Panc1 (cell line): ENCODE measurements around the gene RPL36A. TPM values are rescaled to one million over a fixed set of nuclear protein-coding genes. Genes with fewer than 3 reads are reported as not detected.

ENCODE experiments used
- ATAC-seq: fragments of 200-7000 bp; cut with Tn5 transposase; 2 replicates; pipeline ENCODE4 v1.9.1; 2020; ENCODE audit warnings: mild to moderate bottlenecking, moderate library complexity
- BruUV-seq: library from RNA; stranded (reverse); fragments of 400-500 nt; replicated peaks from 2 replicates; lab custom pipeline; 2021; lab: Mats Ljungman, UMichigan
- CTCF ChIA-PET: fragments of 300-600 bp; sonication (Branson Sonifier 250); formaldehyde crosslinking; loops from one replicate; lab custom pipeline; 2022; ENCODE audit warnings: antibody characterized with exemption; lab: Charles Lee
- POLR2A ChIA-PET: fragments of 300-600 bp; sonication (Branson Sonifier 250); formaldehyde crosslinking; loops from one replicate; lab custom pipeline; 2022; ENCODE audit warnings: antibody characterized with exemption; lab: Charles Lee
- DNase-seq: peaks from one replicate; pipeline ENCODE4 v3.0.0-alpha.2; 2010; ENCODE audit warnings: low read depth, low spot score
- H3K27ac ChIP-seq: 2 replicates; pipeline ENCODE4 v1.5.1; 2011; ENCODE audit warnings: mild to moderate bottlenecking, low read length, inconsistent platforms
- H3K27me3 ChIP-seq: fragments of 200-500 bp; sonication (Bioruptor generic); 2 replicates; pipeline ENCODE4 v1.6.0; 2014; ENCODE audit warnings: low read length, inconsistent platforms; ENCODE audit not compliant: control insufficient read depth, insufficient read depth
- H3K36me3 ChIP-seq: fragments of 200-500 bp; sonication (Bioruptor generic); 2 replicates; pipeline ENCODE4 v1.5.1; 2014; ENCODE audit warnings: inconsistent platforms, mild to moderate bottlenecking, low read length, moderate library complexity; ENCODE audit not compliant: control insufficient read depth, insufficient read depth
- H3K4me1 ChIP-seq: 2 replicates; pipeline ENCODE4 v1.5.1; 2011; ENCODE audit warnings: inconsistent platforms, mild to moderate bottlenecking, low read length, moderate library complexity; ENCODE audit not compliant: control insufficient read depth, insufficient read depth
- H3K4me3 ChIP-seq, 2 experiments: 2 replicates each; pipeline ENCODE4 v1.5.1; 2011 to 2012; ENCODE audit warnings: low read depth in 2 of 2, low read length in 2 of 2, mild to moderate bottlenecking in 2 of 2, inconsistent platforms in 1 of 2, moderate library complexity in 1 of 2
- H3K9me3 ChIP-seq: fragments of 200-500 bp; sonication (Bioruptor generic); 2 replicates; pipeline ENCODE4 v1.5.1; 2014; ENCODE audit warnings: low read depth, mild to moderate bottlenecking, inconsistent platforms, low read length, moderate library complexity; ENCODE audit not compliant: control insufficient read depth, insufficient read depth
- CTCF ChIP-seq: fragments of 450-650 bp; IDR thresholded peaks from 2 replicates; pipeline ENCODE4 v1.5.1; 2017; ENCODE audit warnings: mild to moderate bottlenecking
- POLR2AphosphoS5 ChIP-seq: IDR thresholded peaks from 2 replicates; pipeline ENCODE4 v1.6.1; 2012; ENCODE audit warnings: mild to moderate bottlenecking, low read depth, low read length, moderate library complexity
- REST ChIP-seq, 2 experiments: IDR thresholded peaks; 2 replicates each; pipeline ENCODE4 v1.6.1; 2011 to 2012; ENCODE audit warnings: low read depth in 2 of 2, control low read depth in 1 of 2, low read length in 1 of 2, mild to moderate bottlenecking in 1 of 2, moderate library complexity in 1 of 2; ENCODE audit not compliant: insufficient read depth in 1 of 2
- SIN3A ChIP-seq: IDR thresholded peaks from 2 replicates; pipeline ENCODE4 v1.6.1; 2012; ENCODE audit warnings: low read depth, mild to moderate bottlenecking, low read length, moderate library complexity, borderline replicate concordance; ENCODE audit not compliant: insufficient read depth
- TCF7L2 ChIP-seq: IDR thresholded peaks from 2 replicates; pipeline ENCODE4 v1.6.1; 2011; ENCODE audit warnings: mild to moderate bottlenecking, low read depth, low read length, inconsistent platforms
- in situ Hi-C: cut with HindIII; loops from 2 replicates; pipeline ENCODE4 v1.10.0; 2016; ENCODE audit warnings: low sequenced_read_pairs, low pct_unique_long_range_greater_than_20kb
- intact Hi-C: fragments of 100-400 bp; cut with micrococcal nuclease; formaldehyde crosslinking; loops from one replicate; pipeline ENCODE4 v1.10.0; 2022; ENCODE audit not compliant: unreplicated experiment
- total RNA-seq: library from RNA; stranded (reverse); gene quantifications from one replicate; pipeline ENCODE4 v1.2.1, GENCODE V29; 2021; ENCODE audit not compliant: unreplicated experiment

Gene RPL36A
- total RNA-seq, 1 experiment from 2014 or later: 308 TPM

DNA sequence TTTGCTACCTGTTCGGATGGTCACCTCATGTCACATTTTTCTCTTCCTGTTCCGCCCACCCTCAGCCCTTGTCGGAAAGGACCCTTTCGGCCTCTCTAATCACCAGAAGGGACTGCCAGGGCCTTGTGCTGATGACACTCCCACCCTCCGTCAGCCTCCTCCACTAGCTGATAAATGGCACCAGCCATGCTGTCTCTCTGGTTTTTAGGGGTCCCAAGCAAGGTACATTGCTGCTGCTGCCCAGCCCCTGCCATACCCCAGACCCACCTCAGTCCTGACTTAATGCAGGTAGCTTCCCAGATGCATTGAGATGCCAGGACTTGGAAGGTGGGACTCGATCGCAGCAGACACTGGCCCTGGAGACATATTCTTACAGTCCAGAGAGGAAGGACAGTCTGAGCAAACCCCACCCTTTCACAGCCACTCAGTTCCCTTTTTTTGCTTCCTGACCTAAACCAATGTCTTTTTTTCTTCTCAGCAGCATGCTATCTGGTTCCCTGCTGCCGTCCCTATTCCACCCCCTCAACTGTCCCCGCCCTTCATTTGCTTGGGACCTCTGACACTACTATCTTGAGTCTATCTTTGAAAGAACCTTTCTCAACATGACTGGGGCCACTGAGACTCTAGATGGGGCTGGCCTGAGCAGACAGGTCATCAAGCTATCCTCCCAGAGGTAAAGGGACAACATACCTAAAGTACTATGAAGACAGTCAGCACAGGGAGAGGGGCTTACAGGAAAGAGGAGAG is 4.8 kb upstream of the RPL36A start, which contains the start of gene BTK:
Gene BTK (minus strand): TSS at position 397 of the 747 bp plus-strand sequence. CDS start 10,907 bp downstream, outside the sequence.
- TF ChIP-seq CTCF (no peak), TCF7L2 (no peak), REST (IDR thresholded peaks at IDR 0.05; ENCODE audit: insufficient read depth in 1 of 2, low read depth in 2 of 2, low read length in 1 of 2) (no peak), SIN3A (no peak), POLR2AphosphoS5 (no peak)

GRCh38 chrX:101386542-101386885 is 4.3 kb upstream of the RPL36A start:
- no TSS peak for BruUV-seq
- TF ChIP-seq REST (IDR thresholded peaks at IDR 0.05; ENCODE audit: insufficient read depth in 1 of 2, low read depth in 2 of 2, low read length in 1 of 2): no peak
- no peak for TF ChIP-seq CTCF
- TF ChIP-seq POLR2AphosphoS5: no peak
- TF ChIP-seq SIN3A: no peak
- TF ChIP-seq TCF7L2: no peak
- H3K4me3 ChIP-seq: no peak overlapping the region
- H3K27ac ChIP-seq: no peak overlapping the region
- H3K9me3 ChIP-seq: no peaks in the 10 kb centered on the region
- intact Hi-C loops (no loop called here), in situ Hi-C loops (no loop called here)
- H3K4me1 ChIP-seq: no peaks in the 10 kb centered on the region
- ATAC-seq (no peak), DNase-seq (no peak)
- ChIA-PET CTCF (no interaction called here), POLR2A (no interaction called here)
- H3K36me3 ChIP-seq: peaks cover 1% of the 10 kb centered on the region
- no peaks in the 10 kb centered on the region for H3K27me3 ChIP-seq

More for the DNA sequence above, 4.8 kb upstream of the RPL36A start, which contains the start of gene BTK:
- no peak within 1 kb of the TSS for H3K4me3 ChIP-seq
- in situ Hi-C loops: no loop called here
- ChIA-PET POLR2A (no interaction called here), CTCF (no interaction called here)
- intact Hi-C loops: no loop called here
- no TSS peak for BruUV-seq
- no peaks in the 10 kb centered on the region for H3K36me3 ChIP-seq
- H3K4me1 ChIP-seq: no peaks in the 10 kb centered on the region
- H3K27me3 ChIP-seq: no peaks in the 10 kb centered on the region
- no peak within 1 kb of the TSS for H3K27ac ChIP-seq
- DNase-seq (no peak), ATAC-seq (no peak)
- H3K9me3 ChIP-seq: no peaks in the 10 kb centered on the region
